Activated CD4-positive, alpha-beta memory T cell treated with anti-CD3 and anti-CD28 coated beads, Interleukin-2, amount 10 ng/mL, durations not matched to agents 7 days and 5 days (primary cell): ENCODE measurements around the gene MEP1B. TPM values are rescaled to one million over a fixed set of nuclear protein-coding genes. Genes with fewer than 3 reads are reported as not detected.
"Not testable (repeated sequence)": the region's sequence is repeated elsewhere in the genome, so short reads cannot be mapped to it uniquely, and the experiment has no call there.

Experiments
- CTCF ChIA-PET: fragments of 350-600 bp; sonication (Branson Sonifier 250); formaldehyde crosslinking; loops from one replicate; lab custom pipeline; 2021; ENCODE audit warnings: antibody characterized with exemption, inconsistent platforms; lab: Charles Lee
- POLR2A ChIA-PET: fragments of 350-600 bp; sonication (Branson Sonifier 250); formaldehyde crosslinking; loops from one replicate; lab custom pipeline; 2021; ENCODE audit warnings: antibody characterized with exemption; lab: Charles Lee
- DNase-seq: peaks from one replicate; pipeline ENCODE4 v3.0.0-alpha.2; 2020
- H3K27ac Mint-ChIP-seq: one replicate; pipeline ENCODE4 v1.8.0; 2021; ENCODE audit warnings: mild to moderate bottlenecking, mixed read lengths
- H3K27me3 Mint-ChIP-seq: one replicate; pipeline ENCODE4 v1.8.0; 2021; ENCODE audit warnings: mixed read lengths
- H3K36me3 Mint-ChIP-seq: one replicate; pipeline ENCODE4 v1.8.0; 2021; ENCODE audit warnings: low read depth, mixed read lengths
- H3K4me1 Mint-ChIP-seq: one replicate; pipeline ENCODE4 v1.8.0; 2021; ENCODE audit warnings: mixed read lengths
- H3K4me3 Mint-ChIP-seq: one replicate; pipeline ENCODE4 v1.8.0; 2021; ENCODE audit warnings: mild to moderate bottlenecking, mixed read lengths
- H3K9me3 Mint-ChIP-seq: one replicate; pipeline ENCODE4 v1.8.0; 2021; ENCODE audit warnings: mixed read lengths
- total RNA-seq, 2 experiments: library from RNA; stranded (reverse); gene quantifications; one replicate each; pipeline ENCODE4 v1.2.3, GENCODE V29; 2021

Gene MEP1B
- total RNA-seq, 2 experiments from 2014 or later: 0.13 TPM; not detected in 1

- no peaks in the 10 kb centered on the region for H3K9me3 Mint-ChIP-seq
- peaks cover 9% of the 10 kb centered on the region for H3K27me3 Mint-ChIP-seq
- H3K27ac Mint-ChIP-seq: no peak overlapping the region
- no peak overlapping the region for H3K4me3 Mint-ChIP-seq
- POLR2A ChIA-PET: no interaction called here
- no peak for DNase-seq
- CTCF ChIA-PET: interaction anchor here (0.8 kb wide), 1 partner anchor 52 kb away, joined by 3 read pairs; no protein-coding TSS in a partner anchor
- no peaks in the 10 kb centered on the region for H3K36me3 Mint-ChIP-seq
- no peaks in the 10 kb centered on the region for H3K4me1 Mint-ChIP-seq
These were observed 29.7 kb downstream of the MEP1B start for GRCh38 chr18:32219431-32220018.

GRCh38 chr18:32233348-32233747 lies 43.5 kb downstream of the MEP1B start:
- CTCF ChIA-PET, H3K36me3 Mint-ChIP-seq, POLR2A ChIA-PET, DNase-seq, H3K4me1 Mint-ChIP-seq, H3K9me3 Mint-ChIP-seq, H3K4me3 Mint-ChIP-seq, H3K27me3 Mint-ChIP-seq, H3K27ac Mint-ChIP-seq: not testable (repeated sequence)

GRCh38 chr18:32237049-32237448 lies 47.2 kb downstream of the MEP1B start:
- Mint-ChIP-seq H3K4me3 (no peak overlapping the region), H3K27me3 (peaks cover 2% of the 10 kb centered on the region), H3K36me3 (no peaks in the 10 kb centered on the region), H3K4me1 (no peaks in the 10 kb centered on the region), H3K27ac (no peak overlapping the region), H3K9me3 (peaks cover 2% of the 10 kb centered on the region)
- ChIA-PET CTCF (interaction anchor here (1.4 kb wide), 1 partner anchor 79 kb away, joined by 3 read pairs; no protein-coding TSS in a partner anchor), POLR2A (no interaction called here)
- DNase-seq: no peak

GRCh38 chr18:32238635-32239268 lies 48.9 kb downstream of the MEP1B start:
- ChIA-PET POLR2A (interaction anchor here (0.6 kb wide), 1 partner anchor 234 kb away, joined by 3 read pairs; no protein-coding TSS in a partner anchor), CTCF (interaction anchor here (1.4 kb wide), 1 partner anchor 8 kb away, joined by 3 read pairs; no protein-coding TSS in a partner anchor)

GRCh38 chr18:32242395-32242794 lies 52.6 kb downstream of the MEP1B start:
- CTCF ChIA-PET: no interaction called here
- Mint-ChIP-seq H3K9me3 (no peaks in the 10 kb centered on the region), H3K27ac (no peak overlapping the region), H3K4me1 (no peaks in the 10 kb centered on the region), H3K4me3 (no peak overlapping the region), H3K36me3 (no peaks in the 10 kb centered on the region), H3K27me3 (peaks cover 11% of the 10 kb centered on the region)
- POLR2A ChIA-PET: no interaction called here
- no peak for DNase-seq

More at GRCh38 chr18:32238635-32239268, 48.9 kb downstream of the MEP1B start:
- Mint-ChIP-seq H3K27ac (no peak overlapping the region), H3K4me1 (no peaks in the 10 kb centered on the region), H3K4me3 (no peak overlapping the region), H3K27me3 (peaks cover 2% of the 10 kb centered on the region), H3K9me3 (peaks cover 1% of the 10 kb centered on the region), H3K36me3 (no peaks in the 10 kb centered on the region)
- no peak for DNase-seq

GRCh38 chr18:32243358-32243757 lies 53.5 kb downstream of the MEP1B start:
- ChIA-PET CTCF (no interaction called here), POLR2A (no interaction called here)
- H3K27me3 Mint-ChIP-seq: peaks cover 16% of the 10 kb centered on the region
- no peaks in the 10 kb centered on the region for H3K4me1 Mint-ChIP-seq
- H3K4me3 Mint-ChIP-seq: no peak overlapping the region
- H3K9me3 Mint-ChIP-seq: no peaks in the 10 kb centered on the region
- H3K36me3 Mint-ChIP-seq: no peaks in the 10 kb centered on the region
- DNase-seq: no peak
- H3K27ac Mint-ChIP-seq: no peak overlapping the region

GRCh38 chr18:32244881-32245280 lies 55.0 kb downstream of the MEP1B start:
- Mint-ChIP-seq H3K36me3 (no peaks in the 10 kb centered on the region), H3K27ac (no peak overlapping the region), H3K4me3 (no peak overlapping the region), H3K4me1 (no peaks in the 10 kb centered on the region), H3K9me3 (no peaks in the 10 kb centered on the region), H3K27me3 (peaks cover 23% of the 10 kb centered on the region)
- DNase-seq: no peak
- ChIA-PET POLR2A (no interaction called here), CTCF (no interaction called here)

- H3K9me3 Mint-ChIP-seq: no peaks in the 10 kb centered on the region
- DNase-seq: no peak
- CTCF ChIA-PET: interaction anchor here (0.6 kb wide), 1 partner anchor 261 kb away, joined by 3 read pairs; no protein-coding TSS in a partner anchor
- no peak overlapping the region for H3K4me3 Mint-ChIP-seq
- no peaks in the 10 kb centered on the region for H3K4me1 Mint-ChIP-seq
- no peaks in the 10 kb centered on the region for H3K36me3 Mint-ChIP-seq
- H3K27me3 Mint-ChIP-seq: peaks cover 28% of the 10 kb centered on the region
- H3K27ac Mint-ChIP-seq: no peak overlapping the region
- POLR2A ChIA-PET: no interaction called here
These were observed 59.5 kb downstream of the MEP1B start for GRCh38 chr18:32249147-32249929.

- H3K9me3 Mint-ChIP-seq: no peaks in the 10 kb centered on the region
- DNase-seq: no peak
- peaks cover 23% of the 10 kb centered on the region for H3K27me3 Mint-ChIP-seq
- H3K4me3 Mint-ChIP-seq: no peak overlapping the region
- CTCF ChIA-PET: no interaction called here
- no peaks in the 10 kb centered on the region for H3K36me3 Mint-ChIP-seq
- no peaks in the 10 kb centered on the region for H3K4me1 Mint-ChIP-seq
- POLR2A ChIA-PET: no interaction called here
- H3K27ac Mint-ChIP-seq: no peak overlapping the region
These were observed 61.6 kb downstream of the MEP1B start for GRCh38 chr18:32251466-32251865.

GRCh38 chr18:32252141-32252860 lies 62.5 kb downstream of the MEP1B start:
- ChIA-PET CTCF (interaction anchor here (0.6 to 1.2 kb wide), 2 partner anchors 20 to 54 kb away, joined by 3 read pairs; no protein-coding TSS in a partner anchor), POLR2A (no interaction called here)
- no peak for DNase-seq
- Mint-ChIP-seq H3K9me3 (no peaks in the 10 kb centered on the region), H3K27me3 (peaks cover 25% of the 10 kb centered on the region), H3K4me1 (no peaks in the 10 kb centered on the region), H3K4me3 (no peak overlapping the region), H3K27ac (no peak overlapping the region), H3K36me3 (no peaks in the 10 kb centered on the region)

GRCh38 chr18:32255570-32255969 lies 65.7 kb downstream of the MEP1B start:
- Mint-ChIP-seq H3K36me3 (no peaks in the 10 kb centered on the region), H3K4me3 (no peak overlapping the region), H3K27me3 (peaks cover 24% of the 10 kb centered on the region), H3K27ac (no peak overlapping the region), H3K9me3 (no peaks in the 10 kb centered on the region), H3K4me1 (no peaks in the 10 kb centered on the region)
- CTCF ChIA-PET: interaction anchor here (1.3 kb wide), 1 partner anchor 97 kb away, joined by 4 read pairs; no protein-coding TSS in a partner anchor
- no peak for DNase-seq
- POLR2A ChIA-PET: no interaction called here

GRCh38 chr18:32257084-32257785 lies 67.4 kb downstream of the MEP1B start:
- Mint-ChIP-seq H3K4me3 (no peak overlapping the region), H3K9me3 (no peaks in the 10 kb centered on the region)
- CTCF ChIA-PET: no interaction called here

More at GRCh38 chr18:32257084-32257785, 67.4 kb downstream of the MEP1B start:
- POLR2A ChIA-PET: no interaction called here
- DNase-seq: no peak
- Mint-ChIP-seq H3K27ac (no peak overlapping the region), H3K36me3 (no peaks in the 10 kb centered on the region), H3K27me3 (peaks cover 22% of the 10 kb centered on the region), H3K4me1 (no peaks in the 10 kb centered on the region)
